Measurements from ENCODE around the gene WDR62.

Gene WDR62

GRCh38 chr19:36041831-36042230 lies 12.9 kb upstream of the WDR62 start:
- Histone ChIP-seq H3K36me3 (ENCODE audit: insufficient read depth, low read length) (no peaks in the 10 kb centered on the region), H3K9ac (ENCODE audit: low read depth, low read length) (no peak overlapping the region), H3K27ac (ENCODE audit: low read depth, low read length) (no peak overlapping the region), H3K4me1 (ENCODE audit: insufficient read depth, low read length) (peaks cover 7% of the 10 kb centered on the region), H3K4me3 (ENCODE audit: low read length) (no peak overlapping the region), H3K27me3 (ENCODE audit: insufficient read depth, low read length) (no peaks in the 10 kb centered on the region), H3K9me3 (ENCODE audit: insufficient read depth, low read depth, low read length) (no peaks in the 10 kb centered on the region)
- 34% methylated on average over 3 of the region's 3 CpGs for WGBS

GRCh38 chr19:36043952-36044351 lies 10.7 kb upstream of the WDR62 start:
- H3K27ac ChIP-seq (ENCODE audit: low read depth, low read length): no peak overlapping the region
- WGBS: 98% methylated on average over 2 of the region's 2 CpGs
- H3K9ac ChIP-seq (ENCODE audit: low read depth, low read length): no peak overlapping the region
- no peak overlapping the region for H3K4me3 ChIP-seq (ENCODE audit: low read length)
- H3K36me3 ChIP-seq (ENCODE audit: insufficient read depth, low read length): no peaks in the 10 kb centered on the region
- H3K4me1 ChIP-seq (ENCODE audit: insufficient read depth, low read length): peaks cover 7% of the 10 kb centered on the region
- no peaks in the 10 kb centered on the region for H3K27me3 ChIP-seq (ENCODE audit: insufficient read depth, low read length)
- H3K9me3 ChIP-seq (ENCODE audit: insufficient read depth, low read depth, low read length): no peaks in the 10 kb centered on the region

- WGBS: 80% methylated on average over 5 of the region's 5 CpGs
- Histone ChIP-seq H3K36me3 (ENCODE audit: insufficient read depth, low read length) (no peaks in the 10 kb centered on the region), H3K27me3 (ENCODE audit: insufficient read depth, low read length) (no peaks in the 10 kb centered on the region), H3K4me3 (ENCODE audit: low read length) (no peak overlapping the region), H3K27ac (ENCODE audit: low read depth, low read length) (no peak overlapping the region), H3K9me3 (ENCODE audit: insufficient read depth, low read depth, low read length) (no peaks in the 10 kb centered on the region), H3K9ac (ENCODE audit: low read depth, low read length) (no peak overlapping the region), H3K4me1 (ENCODE audit: insufficient read depth, low read length) (peaks cover 3% of the 10 kb centered on the region)
Measured at GRCh38 chr19:36046443-36047050, 8.2 kb upstream of the WDR62 start.

GRCh38 chr19:36047835-36048234 lies 6.9 kb upstream of the WDR62 start:
- Histone ChIP-seq H3K9me3 (ENCODE audit: insufficient read depth, low read depth, low read length) (no peaks in the 10 kb centered on the region), H3K9ac (ENCODE audit: low read depth, low read length) (no peak overlapping the region), H3K27ac (ENCODE audit: low read depth, low read length) (no peak overlapping the region), H3K27me3 (ENCODE audit: insufficient read depth, low read length) (no peaks in the 10 kb centered on the region), H3K36me3 (ENCODE audit: insufficient read depth, low read length) (no peaks in the 10 kb centered on the region), H3K4me3 (ENCODE audit: low read length) (no peak overlapping the region), H3K4me1 (ENCODE audit: insufficient read depth, low read length) (no peaks in the 10 kb centered on the region)

GRCh38 chr19:36049080-36049698 lies 5.5 kb upstream of the WDR62 start:
- Histone ChIP-seq H3K4me3 (ENCODE audit: low read length) (no peak overlapping the region), H3K27me3 (ENCODE audit: insufficient read depth, low read length) (no peaks in the 10 kb centered on the region), H3K27ac (ENCODE audit: low read depth, low read length) (no peak overlapping the region), H3K36me3 (ENCODE audit: insufficient read depth, low read length) (no peaks in the 10 kb centered on the region), H3K9me3 (ENCODE audit: insufficient read depth, low read depth, low read length) (no peaks in the 10 kb centered on the region), H3K9ac (ENCODE audit: low read depth, low read length) (no peak overlapping the region), H3K4me1 (ENCODE audit: insufficient read depth, low read length) (peaks cover 4% of the 10 kb centered on the region; the same call in 1 of the 2 replicates)
- whole genome bisulfite sequencing: 83% methylated on average over 2 of the region's 4 CpGs

- H3K27me3 ChIP-seq (ENCODE audit: insufficient read depth, low read length): no peaks in the 10 kb centered on the region
- WGBS: 11% methylated on average over 3 of the region's 3 CpGs
- no peaks in the 10 kb centered on the region for H3K9me3 ChIP-seq (ENCODE audit: insufficient read depth, low read depth, low read length)
- no peak overlapping the region for H3K27ac ChIP-seq (ENCODE audit: low read depth, low read length)
- no peak overlapping the region for H3K4me3 ChIP-seq (ENCODE audit: low read length)
- peaks cover 9% of the 10 kb centered on the region for H3K4me1 ChIP-seq (ENCODE audit: insufficient read depth, low read length)
- H3K9ac ChIP-seq (ENCODE audit: low read depth, low read length): no peak overlapping the region
- H3K36me3 ChIP-seq (ENCODE audit: insufficient read depth, low read length): no peaks in the 10 kb centered on the region
Measured at GRCh38 chr19:36051236-36051635, 3.5 kb upstream of the WDR62 start.

GRCh38 chr19:36051637-36052036 lies 3.1 kb upstream of the WDR62 start:
- no peaks in the 10 kb centered on the region for H3K9me3 ChIP-seq (ENCODE audit: insufficient read depth, low read depth, low read length)

GRCh38 chr19:36054119-36054732 lies 471 bp upstream of the WDR62 start, which contains the start of gene THAP8:
Gene THAP8 (minus strand): TSS chr19:36054285. CDS start chr19:36054217, 68 bp downstream.
- Histone ChIP-seq H3K4me1 (ENCODE audit: insufficient read depth, low read length) (peaks cover 11% of the 10 kb centered on the region), H3K4me3 (ENCODE audit: low read length) (peak within 1 kb of the TSS; percentile 75)
- under 1% methylated on average over 56 of the region's 56 CpGs for WGBS

More at GRCh38 chr19:36051637-36052036, 3.1 kb upstream of the WDR62 start:
- Histone ChIP-seq H3K4me3 (ENCODE audit: low read length) (no peak overlapping the region), H3K4me1 (ENCODE audit: insufficient read depth, low read length) (peaks cover 11% of the 10 kb centered on the region), H3K27me3 (ENCODE audit: insufficient read depth, low read length) (no peaks in the 10 kb centered on the region), H3K9ac (ENCODE audit: low read depth, low read length) (no peak overlapping the region), H3K27ac (ENCODE audit: low read depth, low read length) (no peak overlapping the region), H3K36me3 (ENCODE audit: insufficient read depth, low read length) (no peaks in the 10 kb centered on the region)
- WGBS: 56% methylated on average over 4 of the region's 4 CpGs

GRCh38 chr19:36058481-36059179 lies 3.9 kb downstream of the WDR62 start:
- H3K4me3 ChIP-seq (ENCODE audit: low read length): no peak overlapping the region
- no peaks in the 10 kb centered on the region for H3K9me3 ChIP-seq (ENCODE audit: insufficient read depth, low read depth, low read length)
- H3K27me3 ChIP-seq (ENCODE audit: insufficient read depth, low read length): no peaks in the 10 kb centered on the region
- peaks cover 8% of the 10 kb centered on the region for H3K4me1 ChIP-seq (ENCODE audit: insufficient read depth, low read length)
- H3K9ac ChIP-seq (ENCODE audit: low read depth, low read length): no peak overlapping the region
- WGBS: 95% methylated on average over 12 of the region's 12 CpGs
- H3K36me3 ChIP-seq (ENCODE audit: insufficient read depth, low read length): peaks cover 54% of the 10 kb centered on the region
- no peak overlapping the region for H3K27ac ChIP-seq (ENCODE audit: low read depth, low read length)

More at GRCh38 chr19:36054119-36054732, 471 bp upstream of the WDR62 start, which contains the start of gene THAP8:
- no peaks in the 10 kb centered on the region for H3K27me3 ChIP-seq (ENCODE audit: insufficient read depth, low read length)
- no peaks in the 10 kb centered on the region for H3K9me3 ChIP-seq (ENCODE audit: insufficient read depth, low read depth, low read length)
- H3K27ac ChIP-seq (ENCODE audit: low read depth, low read length): peak within 1 kb of the TSS; percentile 92
- H3K36me3 ChIP-seq (ENCODE audit: insufficient read depth, low read length): peaks cover 16% of the 10 kb centered on the region
- peak within 1 kb of the TSS; percentile 74 for H3K9ac ChIP-seq (ENCODE audit: low read depth, low read length)

- Histone ChIP-seq H3K27me3 (ENCODE audit: insufficient read depth, low read length) (no peaks in the 10 kb centered on the region), H3K4me1 (ENCODE audit: insufficient read depth, low read length) (peaks cover 7% of the 10 kb centered on the region), H3K36me3 (ENCODE audit: insufficient read depth, low read length) (peaks cover 58% of the 10 kb centered on the region), H3K9me3 (ENCODE audit: insufficient read depth, low read depth, low read length) (no peaks in the 10 kb centered on the region), H3K4me3 (ENCODE audit: low read length) (no peak overlapping the region), H3K9ac (ENCODE audit: low read depth, low read length) (no peak overlapping the region), H3K27ac (ENCODE audit: low read depth, low read length) (no peak overlapping the region)
- WGBS: 99% methylated on average over 5 of the region's 6 CpGs
Measured at GRCh38 chr19:36059180-36059910, 4.6 kb downstream of the WDR62 start.
